Duodenal mucosa (tissue), 2 donors: Measurements from ENCODE around the gene RBM39.

ENCODE experiments used
- H3K27ac ChIP-seq: one replicate; pipeline ENCODE4 v1.7.0; 2013; ENCODE audit warnings: low read depth, low read length
- H3K27me3 ChIP-seq, 2 donors: one replicate each; pipeline ENCODE4 v1.7.0; 2013; ENCODE audit warnings: low read length in 2 of 2, control low read depth in 1 of 2; ENCODE audit not compliant: insufficient read depth in 2 of 2, control insufficient read depth in 1 of 2
- H3K36me3 ChIP-seq, 2 donors: one replicate each; pipeline ENCODE4 v1.7.0; 2013; ENCODE audit warnings: low read length in 2 of 2, control low read depth in 1 of 2; ENCODE audit not compliant: insufficient read depth in 2 of 2, control insufficient read depth in 1 of 2
- H3K4me1 ChIP-seq, 2 donors: one replicate each; pipeline ENCODE4 v1.7.0; 2013; ENCODE audit warnings: low read length in 2 of 2, control low read depth in 1 of 2; ENCODE audit not compliant: insufficient read depth in 2 of 2, control insufficient read depth in 1 of 2
- H3K4me3 ChIP-seq, 2 donors: one replicate each; pipeline ENCODE4 v1.7.0; 2013; ENCODE audit warnings: low read length in 2 of 2, low read depth in 1 of 2
- H3K9ac ChIP-seq, 2 donors: one replicate each; pipeline ENCODE4 v1.7.0; 2013; ENCODE audit warnings: low read length in 2 of 2, low read depth in 1 of 2
- H3K9me3 ChIP-seq, 2 donors: one replicate each; pipeline ENCODE4 v1.7.0; 2013; ENCODE audit warnings: low read length in 2 of 2, control low read depth in 1 of 2; ENCODE audit not compliant: control insufficient read depth in 1 of 2

Gene RBM39

DNA sequence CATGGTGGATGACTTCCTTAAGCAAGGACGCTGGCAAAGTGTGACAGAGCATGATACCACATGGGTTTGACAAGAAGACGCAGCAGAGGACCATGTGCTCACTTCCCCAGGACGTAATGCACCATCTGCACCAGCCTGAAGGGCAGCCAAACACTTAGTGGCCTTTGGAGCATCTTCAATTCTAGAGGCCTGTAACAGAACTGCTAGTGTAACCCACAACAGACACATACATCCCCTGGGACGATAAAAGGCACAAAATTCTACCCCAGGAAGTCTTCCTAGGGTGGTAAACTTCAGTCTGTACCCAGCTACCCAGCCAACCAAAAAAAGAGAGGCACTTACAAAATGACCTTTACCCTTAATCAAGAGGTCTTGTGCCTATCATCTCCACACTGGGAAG is 68.2 kb downstream of the RBM39 start:
- H3K9ac ChIP-seq: no peak overlapping the region
- no peak overlapping the region for H3K27ac ChIP-seq
- no peaks in the 10 kb centered on the region for H3K9me3 ChIP-seq
- H3K4me1 ChIP-seq: no peaks in the 10 kb centered on the region
- no peak overlapping the region for H3K4me3 ChIP-seq
- H3K36me3 ChIP-seq: peaks cover 34 to 53% of the 10 kb centered on the region in 2 donors
- no peaks in the 10 kb centered on the region for H3K27me3 ChIP-seq

DNA sequence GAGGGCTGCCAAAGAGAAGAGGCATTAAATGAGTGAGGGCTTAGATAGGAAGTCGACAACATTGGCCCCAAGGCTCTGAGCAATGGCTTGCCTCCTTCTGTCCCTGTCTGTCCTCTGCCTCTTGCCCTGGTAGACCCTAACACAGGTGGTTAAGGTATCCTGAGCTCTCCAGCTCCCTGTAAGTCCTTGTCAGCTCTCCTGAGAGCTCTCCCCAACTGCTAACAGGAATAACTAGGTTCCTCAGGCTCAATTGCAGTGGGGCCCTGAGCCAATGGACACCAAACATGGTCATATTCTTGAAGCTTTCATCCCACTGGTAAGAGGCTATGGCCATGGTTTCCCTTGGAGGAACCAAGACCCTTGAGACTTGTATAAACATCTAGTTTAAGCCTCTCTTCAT is 72.4 kb downstream of the RBM39 start:
- H3K9ac ChIP-seq: no peak overlapping the region

DNA sequence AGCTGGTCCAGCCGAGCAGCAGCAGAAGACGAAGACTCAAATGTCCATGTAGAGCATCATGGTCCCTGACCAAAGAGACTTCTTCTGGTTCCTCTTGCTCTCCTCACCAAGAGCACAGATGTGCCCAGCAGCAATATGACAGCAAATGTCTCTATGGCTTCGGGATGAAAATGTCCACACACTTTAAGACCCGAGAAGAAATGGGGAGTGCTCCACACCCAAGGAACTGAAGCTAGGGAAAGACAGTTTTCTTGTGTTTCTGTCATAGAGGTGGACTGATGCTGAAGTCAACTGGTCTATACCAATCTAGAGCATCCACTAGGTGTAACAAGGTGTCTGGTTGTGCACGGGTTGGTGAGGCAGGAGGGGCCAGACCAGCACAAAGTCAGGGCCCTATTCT is 72.8 kb downstream of the RBM39 start:
- peaks cover 28 to 45% of the 10 kb centered on the region in 2 donors for H3K36me3 ChIP-seq

More for the DNA sequence above, 72.4 kb downstream of the RBM39 start:
- peaks cover 0 to 3% of the 10 kb centered on the region in 2 donors for H3K4me1 ChIP-seq
- peaks cover 31 to 49% of the 10 kb centered on the region in 2 donors for H3K36me3 ChIP-seq
- no peak overlapping the region for H3K4me3 ChIP-seq
- no peaks in the 10 kb centered on the region for H3K27me3 ChIP-seq
- H3K27ac ChIP-seq: no peak overlapping the region
- no peaks in the 10 kb centered on the region for H3K9me3 ChIP-seq

DNA sequence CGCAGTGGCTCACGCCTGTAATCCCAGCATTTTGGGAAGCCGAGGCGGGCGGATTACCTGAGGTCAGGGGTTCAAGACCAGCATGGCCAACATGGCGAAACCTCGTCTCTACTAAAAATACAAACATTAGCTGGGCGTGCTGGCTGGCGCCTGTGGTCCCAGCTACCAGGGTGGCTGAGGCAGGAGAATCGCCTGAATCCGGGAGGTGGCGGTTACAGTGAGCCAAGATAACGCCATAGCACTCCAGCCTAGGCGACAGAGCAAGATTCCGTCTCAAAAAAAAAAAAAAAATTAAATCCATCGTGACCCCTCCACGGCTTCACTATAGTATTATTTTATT is 76.1 kb downstream of the RBM39 start:
- Histone ChIP-seq H3K27me3 (no peaks in the 10 kb centered on the region), H3K27ac (no peak overlapping the region), H3K36me3 (peaks cover 13 to 22% of the 10 kb centered on the region in 2 donors), H3K4me1 (peaks cover 25 to 32% of the 10 kb centered on the region in 2 donors), H3K9me3 (no peaks in the 10 kb centered on the region), H3K4me3 (no peak overlapping the region), H3K9ac (no peak overlapping the region)

More for the DNA sequence above, 72.8 kb downstream of the RBM39 start:
- Histone ChIP-seq H3K27me3 (no peaks in the 10 kb centered on the region), H3K9me3 (no peaks in the 10 kb centered on the region), H3K27ac (no peak overlapping the region), H3K4me3 (no peak overlapping the region), H3K4me1 (peaks cover 0 to 3% of the 10 kb centered on the region in 2 donors), H3K9ac (no peak overlapping the region)

DNA sequence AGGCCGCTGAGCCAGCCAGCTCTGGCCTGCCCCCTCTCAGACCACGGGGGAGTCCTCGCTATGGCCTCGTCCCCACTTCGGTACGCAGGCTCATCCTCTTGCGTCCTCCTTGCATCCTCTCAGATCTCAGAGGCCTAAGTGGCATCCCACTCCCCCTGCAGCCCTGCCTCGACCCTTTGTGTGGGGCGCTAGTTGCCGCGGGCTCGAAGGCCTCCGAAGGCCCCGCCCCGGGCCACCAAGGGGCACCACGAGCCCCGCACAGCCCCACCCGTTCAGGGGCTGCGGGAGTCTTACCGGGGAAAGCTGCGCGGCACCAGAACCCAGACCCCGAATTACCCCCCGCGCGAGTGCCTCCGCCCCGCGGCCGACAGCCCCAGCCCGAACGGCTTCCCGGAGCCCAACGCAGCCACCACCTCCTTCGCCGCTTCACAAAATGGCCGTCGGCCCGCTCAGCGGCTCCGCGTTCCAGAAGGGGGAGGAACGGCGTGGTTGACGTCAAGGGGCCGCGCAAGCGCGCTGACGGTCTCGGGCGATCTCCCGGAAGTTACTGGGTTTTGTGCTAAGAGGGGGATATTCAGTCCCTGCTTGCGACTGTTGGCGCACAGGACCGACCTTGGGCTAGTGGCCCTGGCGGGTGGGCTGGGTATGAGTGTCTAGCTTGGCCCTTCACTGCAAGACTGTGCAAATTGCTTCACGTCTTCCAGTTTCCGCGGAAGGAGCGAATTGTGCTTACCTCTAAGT is 77.4 kb downstream of the RBM39 start, which contains the start of the genes CPNE1 and RBM12:
TSS of gene CPNE1 (minus strand) at position 435 of the 741 bp plus-strand sequence. CDS start 31,977 bp downstream, outside the sequence.
TSS of gene RBM12 (minus strand) at position 435 of the 741 bp plus-strand sequence. CDS start 9,578 bp downstream, outside the sequence.
- H3K27me3 ChIP-seq: no peaks in the 10 kb centered on the region
- peaks cover 35 to 43% of the 10 kb centered on the region in 2 donors for H3K4me1 ChIP-seq
- peak within 1 kb of the TSS; percentile 97 for H3K27ac ChIP-seq
- H3K9me3 ChIP-seq: no peaks in the 10 kb centered on the region
- H3K9ac ChIP-seq: peak within 1 kb of the TSS; percentile 85 to 100
- peak within 1 kb of the TSS; percentile 80 to 100 for H3K4me3 ChIP-seq
- H3K36me3 ChIP-seq: peaks cover 3 to 11% of the 10 kb centered on the region in 2 donors

DNA sequence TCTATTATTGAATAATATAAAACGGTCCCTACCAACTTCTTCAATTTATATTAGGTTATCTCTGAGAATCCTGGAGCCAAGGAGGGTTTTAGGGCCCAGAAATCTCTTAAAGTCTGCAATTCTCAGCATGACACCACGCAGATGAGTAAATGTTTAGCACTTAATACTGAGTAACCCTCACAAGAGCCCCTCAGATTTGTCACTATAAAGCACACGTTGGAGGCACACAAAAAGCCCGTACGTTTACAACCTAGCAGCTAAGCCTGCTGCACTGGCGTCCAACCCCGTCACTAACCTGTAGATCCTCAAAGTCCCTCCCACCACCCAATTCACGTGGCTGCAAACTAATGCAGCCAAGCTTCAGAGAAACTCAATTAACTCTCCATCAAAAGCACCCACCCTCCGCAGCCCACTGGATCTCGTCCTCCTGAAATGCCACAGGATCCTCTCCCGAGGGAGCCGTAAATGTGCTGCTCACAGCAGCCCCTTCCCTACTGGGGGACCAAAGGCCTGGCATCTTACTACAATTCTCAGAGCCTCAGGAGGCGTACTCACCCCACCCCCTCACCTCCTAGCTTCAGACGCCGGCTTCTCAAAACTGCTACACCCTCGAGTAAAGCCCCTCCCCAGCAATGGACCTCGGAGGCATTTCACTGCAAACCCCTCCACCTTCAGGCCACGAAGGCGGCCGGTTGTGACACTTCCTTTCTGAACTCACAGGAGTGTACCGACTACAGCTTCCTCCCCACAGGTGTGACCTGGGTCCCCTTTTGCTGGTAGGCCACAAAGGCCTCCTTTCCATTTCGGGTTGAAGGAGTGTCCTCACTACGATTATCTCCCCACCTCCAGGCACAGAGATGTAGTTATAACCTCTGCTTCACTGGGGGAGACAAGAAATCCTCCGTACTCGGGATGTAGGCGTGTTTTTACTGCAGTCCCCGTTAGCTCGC is 78.3 kb downstream of the RBM39 start:
- no peaks in the 10 kb centered on the region for H3K27me3 ChIP-seq
- no peaks in the 10 kb centered on the region for H3K9me3 ChIP-seq
- H3K9ac ChIP-seq: peak overlapping the region; percentile 85 to 100
- peaks cover 0 to 2% of the 10 kb centered on the region in 2 donors for H3K36me3 ChIP-seq
- H3K4me3 ChIP-seq: peak overlapping the region; percentile 80 to 100
- H3K4me1 ChIP-seq: peaks cover 36 to 49% of the 10 kb centered on the region in 2 donors
- peak overlapping the region; percentile 97 for H3K27ac ChIP-seq

DNA sequence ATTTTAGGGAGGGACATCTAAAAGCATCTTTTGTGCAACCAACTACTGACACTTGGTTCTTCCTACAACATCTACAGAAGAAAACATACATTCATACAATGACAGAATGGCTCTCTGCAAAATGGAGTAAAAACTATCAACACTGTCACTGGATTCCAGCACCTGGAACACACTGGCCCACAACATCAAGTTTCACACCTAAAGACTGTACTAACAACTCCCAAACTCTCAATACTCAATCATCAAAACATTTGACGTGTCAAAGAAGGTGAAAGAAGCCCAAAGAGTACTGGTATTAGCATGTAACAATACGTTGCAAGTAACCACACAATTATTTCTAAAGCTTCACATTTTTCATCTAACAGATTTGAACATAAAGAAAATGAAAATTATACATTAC is 79.5 kb downstream of the RBM39 start:
- Histone ChIP-seq H3K9ac (peak overlapping the region; percentile 28 to 85), H3K27me3 (no peaks in the 10 kb centered on the region), H3K9me3 (no peaks in the 10 kb centered on the region), H3K4me1 (peaks cover 36 to 52% of the 10 kb centered on the region in 2 donors), H3K27ac (no peak overlapping the region), H3K4me3 (peak overlapping the region; percentile 41 to 80), H3K36me3 (no peaks in the 10 kb centered on the region)

DNA sequence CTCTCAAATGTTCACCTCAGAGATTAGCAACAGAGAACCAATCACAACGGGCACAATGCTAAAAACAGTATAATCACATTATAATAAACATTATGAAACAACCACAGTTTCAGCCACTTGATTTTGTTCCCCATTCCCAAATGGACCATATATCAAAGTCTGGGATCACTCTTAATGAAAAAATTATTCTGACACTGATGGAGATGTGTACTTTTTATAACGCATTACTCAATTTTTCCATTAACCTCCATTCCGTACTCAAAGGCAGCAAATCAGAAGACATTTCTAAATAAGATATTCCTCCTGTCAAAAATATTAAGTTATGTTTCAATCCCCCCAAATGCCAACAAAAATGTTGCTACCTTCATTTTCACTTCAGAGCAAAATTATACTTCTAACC is 80.2 kb downstream of the RBM39 start:
- peak overlapping the region; percentile 9 to 29 for H3K9ac ChIP-seq
- no peaks in the 10 kb centered on the region for H3K27me3 ChIP-seq
- no peaks in the 10 kb centered on the region for H3K36me3 ChIP-seq
- H3K9me3 ChIP-seq: no peaks in the 10 kb centered on the region
- H3K27ac ChIP-seq: no peak overlapping the region
- H3K4me1 ChIP-seq: peaks cover 42 to 52% of the 10 kb centered on the region in 2 donors
- peak overlapping the region; percentile 41 to 80 for H3K4me3 ChIP-seq

DNA sequence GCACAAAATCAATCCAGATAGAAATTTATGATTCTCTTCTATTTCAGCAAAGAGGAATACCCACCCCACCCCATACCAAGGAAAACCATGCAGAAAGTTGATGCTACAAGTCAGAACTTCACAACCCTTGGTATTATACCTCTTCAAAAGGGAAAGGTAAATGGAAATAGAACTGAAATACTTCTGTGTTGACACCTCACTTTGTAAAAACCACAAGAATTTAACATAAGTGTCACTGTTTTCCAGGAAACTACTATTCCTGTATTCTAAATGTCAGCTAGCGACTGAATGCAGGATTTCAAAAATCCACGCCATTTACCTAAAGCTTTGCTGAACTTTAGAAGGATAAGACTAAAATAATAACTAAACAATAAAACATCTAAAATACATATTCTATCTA is 81.0 kb downstream of the RBM39 start:
- peaks cover 42 to 52% of the 10 kb centered on the region in 2 donors for H3K4me1 ChIP-seq
- H3K9me3 ChIP-seq: no peaks in the 10 kb centered on the region
- no peak overlapping the region for H3K27ac ChIP-seq
- no peaks in the 10 kb centered on the region for H3K27me3 ChIP-seq
- peak overlapping the region in 1 of 2 donors; percentile 80 for H3K4me3 ChIP-seq
- H3K9ac ChIP-seq: peak overlapping the region; percentile 9 to 29
- no peaks in the 10 kb centered on the region for H3K36me3 ChIP-seq
